Middle frontal gyrus (tissue), 1 donor: Measurements from ENCODE around the gene PAEP.
"Not testable (repeated sequence)": the region's sequence is repeated elsewhere in the genome, so short reads cannot be mapped to it uniquely, and the experiment has no call there.

Experiments used
- DNase-seq: peaks from one replicate; pipeline ENCODE4 v3.0.0-alpha.2; 2015; ENCODE audit warnings: low spot score; ENCODE audit errors: extremely low spot score

The PAEP gene

DNA sequence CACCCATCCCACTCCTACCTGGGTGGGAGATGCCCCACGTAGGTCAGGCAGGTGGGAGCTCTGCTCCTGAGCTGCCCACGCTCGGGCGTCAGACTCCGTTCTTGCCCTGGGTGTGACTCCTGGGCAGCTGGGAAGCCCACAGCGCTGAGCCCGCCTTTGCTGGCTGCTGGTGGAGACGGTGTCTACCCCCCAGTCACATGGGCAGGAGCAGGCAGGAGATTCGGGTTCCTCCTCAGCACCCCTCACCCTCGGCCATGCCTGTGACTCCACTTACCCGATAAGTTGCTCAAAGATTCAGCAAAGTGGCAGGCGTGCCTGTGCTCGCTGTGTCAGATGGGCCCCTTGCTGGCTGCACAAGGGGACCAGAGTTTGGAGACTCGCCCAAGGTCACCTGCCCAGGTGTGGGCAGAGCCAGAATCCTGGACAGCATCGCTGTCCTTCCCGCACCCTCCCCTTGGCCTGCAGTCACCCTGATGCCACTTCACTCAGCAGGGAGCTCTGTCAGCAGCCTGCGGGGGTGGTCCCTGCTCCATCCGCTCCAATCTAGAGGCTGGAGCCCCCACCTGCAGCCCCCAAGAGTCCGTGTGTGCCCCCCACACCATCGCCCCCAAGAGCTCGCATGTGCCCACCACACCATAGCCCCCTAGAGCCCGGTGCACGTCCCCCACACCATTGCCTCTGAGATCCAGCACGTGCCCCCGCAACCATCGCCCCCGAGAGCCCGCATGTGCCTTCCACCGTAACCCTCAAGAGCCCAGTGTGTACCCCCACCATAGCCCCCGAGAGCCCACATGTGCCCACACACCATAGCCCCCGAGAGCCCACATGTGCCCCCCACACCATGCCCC is 36.1 kb upstream of the PAEP start:
- no peak for DNase-seq

DNA sequence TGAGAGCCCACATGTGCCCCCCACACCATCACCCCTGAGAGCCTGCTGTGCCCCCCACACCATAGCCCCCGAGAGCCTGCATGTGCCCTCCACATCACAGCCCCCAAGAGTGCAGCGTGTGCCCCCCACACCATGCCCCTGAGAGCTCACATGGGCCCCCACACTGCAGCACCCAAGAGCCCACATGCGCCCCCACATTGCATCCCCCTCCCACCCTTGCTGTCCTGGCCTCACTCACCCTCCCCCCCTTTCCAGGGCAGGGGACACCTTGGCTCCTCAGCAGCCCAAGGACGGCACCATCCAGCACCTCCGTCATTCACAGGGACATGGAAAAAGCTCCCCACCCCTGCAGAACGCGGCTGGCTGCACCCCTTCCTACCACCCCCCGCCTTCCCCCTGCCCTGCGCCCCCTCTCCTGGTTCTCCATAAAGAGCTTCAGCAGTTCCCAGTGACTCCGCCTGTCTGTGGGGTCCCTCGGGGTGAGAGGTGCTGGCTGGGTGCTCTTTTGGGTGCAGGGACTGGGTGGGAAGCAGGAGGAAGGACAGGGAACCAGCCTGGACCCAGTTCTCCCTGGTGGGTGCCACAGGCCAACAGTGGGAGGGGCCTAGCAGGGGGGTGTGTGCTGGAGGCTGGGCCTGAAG is 35.3 kb upstream of the PAEP start:
- no peak for DNase-seq

DNA sequence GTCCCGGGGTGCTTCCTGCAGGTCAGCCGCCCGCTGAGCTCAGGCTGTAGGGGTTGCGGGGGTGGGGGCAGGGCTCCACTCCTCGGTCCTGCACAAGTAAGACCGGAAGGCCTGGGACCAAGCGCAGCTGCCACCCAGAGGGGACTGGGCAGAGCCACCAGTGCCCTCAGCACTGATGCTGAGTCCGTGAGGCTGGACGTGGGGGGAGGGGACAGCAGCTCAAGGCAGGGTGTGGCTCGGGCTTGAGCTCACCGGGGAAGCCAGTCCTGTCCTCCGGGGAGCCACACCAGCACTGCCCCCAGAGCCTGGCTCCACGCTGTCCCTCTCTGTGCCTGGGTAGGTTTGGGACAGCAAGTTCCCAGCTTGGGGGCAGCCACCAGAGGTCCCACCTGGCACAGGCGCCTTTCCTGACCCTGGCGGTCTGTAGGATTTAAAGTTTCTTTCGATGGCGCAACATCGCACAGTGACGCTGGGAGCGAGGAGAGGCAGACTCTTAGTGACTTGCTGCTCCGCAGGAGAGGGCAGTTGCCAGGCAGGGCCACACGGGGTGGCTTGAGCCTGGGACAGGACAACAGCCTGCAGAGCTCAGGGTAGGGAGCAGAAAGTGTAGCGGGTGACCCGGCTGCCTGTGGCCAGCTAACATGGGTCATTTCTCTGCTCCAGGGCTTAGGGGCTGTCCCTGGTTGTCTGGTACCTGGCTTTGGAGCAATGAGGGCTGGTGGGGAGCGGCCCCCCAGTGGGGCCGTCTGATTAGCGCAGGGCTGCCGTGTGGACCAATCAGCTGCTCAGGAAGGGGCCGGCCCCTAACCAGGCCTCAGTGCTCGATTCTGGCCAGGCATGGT is 34.6 kb upstream of the PAEP start:
- no peak for DNase-seq

DNA sequence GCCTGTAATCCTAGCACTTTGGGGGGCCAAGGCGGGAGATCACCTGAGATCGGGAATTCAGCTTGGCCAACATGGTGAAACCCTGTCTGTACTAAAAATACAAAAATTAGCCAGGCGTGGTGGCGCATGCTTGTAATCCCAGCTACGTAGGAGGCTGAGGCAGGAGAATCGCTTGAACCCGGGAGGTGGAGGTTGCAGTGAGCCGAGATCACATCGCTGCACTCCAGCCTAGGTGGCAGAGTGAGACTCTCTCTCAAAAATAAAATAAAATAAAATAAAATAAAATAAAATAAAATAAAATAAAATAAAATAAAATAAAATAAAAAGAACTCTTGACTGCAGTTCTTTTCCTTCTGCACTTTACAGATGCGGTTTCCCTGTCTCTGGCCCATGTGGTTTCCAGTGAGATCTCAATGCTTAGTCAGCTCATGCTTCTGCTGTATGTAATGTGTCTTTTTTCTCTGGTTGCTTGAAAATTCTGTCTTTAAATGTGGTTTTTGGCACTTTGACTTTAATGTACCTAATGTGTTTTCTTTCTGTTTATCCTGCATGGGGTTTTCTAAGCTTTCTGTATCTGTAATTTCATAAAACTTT is 32.6 kb upstream of the PAEP start:
- DNase-seq = not testable (repeated sequence)

DNA sequence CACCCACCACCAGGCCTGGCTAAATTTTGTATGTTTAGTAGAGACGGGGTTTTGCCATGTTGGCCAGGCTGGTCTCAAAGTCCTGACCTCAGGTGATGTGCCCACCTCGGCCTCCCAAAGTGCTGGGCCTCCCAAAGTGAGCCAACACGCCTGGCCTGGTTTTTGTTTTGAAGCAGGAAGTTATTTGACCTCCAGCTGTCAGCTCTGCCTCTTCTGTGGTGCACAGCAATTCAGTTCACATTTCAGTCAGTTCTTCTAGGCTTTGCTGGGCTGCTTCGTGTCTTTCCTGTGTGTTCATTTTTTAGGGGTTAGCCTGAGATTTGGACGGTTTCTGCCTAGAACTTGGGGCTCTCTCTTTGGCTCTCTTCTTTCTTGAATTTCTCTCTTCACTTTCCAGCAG is 31.4 kb upstream of the PAEP start:
- no peak for DNase-seq

DNA sequence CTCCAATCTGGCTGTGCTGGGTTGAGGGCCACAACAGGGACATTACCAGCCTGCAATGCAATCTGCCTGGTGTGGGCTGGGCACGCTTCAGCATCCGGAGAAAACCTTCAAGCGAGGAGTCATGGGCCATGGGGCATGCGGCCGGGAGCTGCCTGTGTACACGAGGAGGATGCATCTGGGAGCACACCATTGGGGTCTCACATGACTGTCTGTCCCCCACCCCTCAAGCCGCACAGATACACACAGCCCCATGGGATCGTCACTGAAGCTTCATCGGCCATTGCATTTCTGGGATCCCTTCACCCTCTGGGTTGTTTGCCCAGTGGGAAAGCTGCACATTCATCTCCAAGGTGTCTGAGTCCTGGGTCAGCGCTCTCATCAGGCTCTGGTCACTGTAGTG is 30.5 kb upstream of the PAEP start:
- DNase-seq = no peak

DNA sequence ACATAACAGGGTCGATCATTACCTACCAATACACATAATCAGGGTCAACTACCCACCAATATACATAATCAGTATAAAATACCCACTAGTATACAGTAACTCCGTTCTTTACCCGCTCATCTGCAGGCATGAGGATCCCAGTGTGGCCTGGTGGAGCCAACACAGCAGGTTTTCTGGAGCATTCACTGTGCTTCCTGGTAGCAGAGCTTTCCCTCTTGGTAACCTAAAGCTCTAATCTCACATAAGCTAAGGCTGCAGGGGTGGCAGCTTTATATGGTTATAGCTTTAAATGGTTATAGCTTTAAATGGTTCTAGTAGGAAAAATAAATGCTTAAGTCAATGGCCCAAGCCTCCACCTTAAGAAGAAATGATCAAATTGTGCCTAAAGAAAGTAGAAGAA is 28.4 kb upstream of the PAEP start:
- no peak for DNase-seq

DNA sequence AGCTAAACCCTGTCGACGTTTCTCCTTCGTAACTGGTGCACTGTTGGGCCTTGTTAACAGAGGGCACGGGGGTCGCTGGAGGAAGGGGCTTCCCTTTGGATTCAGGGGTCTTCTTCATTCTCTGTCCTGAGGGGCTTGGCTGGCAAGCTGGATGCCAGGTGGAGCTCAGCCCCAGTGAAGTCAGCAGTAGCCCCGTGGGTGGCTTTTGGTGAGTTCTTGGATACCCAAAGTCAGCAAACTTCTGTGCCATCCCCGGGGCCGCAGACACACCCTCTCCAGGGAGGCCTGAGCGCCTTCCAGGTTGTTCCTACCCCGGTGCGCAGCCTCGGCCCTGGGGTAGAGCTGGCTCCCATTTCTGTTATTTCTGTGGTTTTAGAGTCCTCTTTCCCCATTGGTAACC is 27.9 kb upstream of the PAEP start:
- no peak for DNase-seq

DNA sequence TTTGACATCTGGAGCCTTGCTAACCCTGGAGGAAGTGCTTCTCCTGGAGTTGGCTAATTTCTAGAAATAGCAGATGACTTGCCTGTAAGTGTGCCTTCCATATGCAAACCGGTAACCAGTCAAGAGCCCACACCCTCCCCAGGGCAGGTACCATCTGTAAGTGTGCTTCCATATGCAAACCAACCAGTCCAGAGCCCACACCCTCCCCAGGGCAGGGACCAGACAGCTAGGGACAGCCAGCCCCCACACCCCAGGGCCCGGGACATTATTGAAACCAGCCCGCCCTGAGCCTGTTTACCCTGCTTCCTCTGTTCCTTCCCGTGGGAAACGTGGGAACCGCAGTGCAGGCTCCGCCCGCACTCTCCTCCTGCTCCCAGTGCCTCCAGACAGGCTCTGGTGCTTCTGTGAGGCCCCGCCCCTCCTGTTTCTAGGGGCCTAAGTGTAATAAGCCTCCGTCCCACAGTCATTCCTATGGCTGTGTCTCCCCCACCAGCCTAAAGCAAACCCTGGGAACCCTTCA is 27.3 kb upstream of the PAEP start:
- not testable (repeated sequence) for DNase-seq

DNA sequence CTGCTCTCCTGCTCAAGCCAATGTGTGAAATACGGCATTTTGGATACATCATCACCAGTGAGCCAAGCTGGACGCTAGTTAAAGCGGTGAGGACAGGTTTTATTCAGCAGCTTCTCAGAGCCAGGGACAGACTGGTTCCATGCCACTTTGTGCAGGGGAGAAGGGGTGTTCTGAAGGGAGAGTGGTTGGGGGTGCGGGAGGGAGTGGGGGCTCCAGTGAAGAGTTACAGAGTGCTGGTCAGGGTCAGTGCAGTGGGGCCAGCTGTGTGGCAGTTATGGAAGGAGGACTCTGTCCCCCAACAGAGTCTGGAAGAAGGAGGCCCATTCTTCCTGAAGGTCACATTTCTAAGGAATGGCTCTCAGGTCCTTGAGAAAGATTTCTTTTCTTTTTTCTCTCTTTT is 26.7 kb upstream of the PAEP start:
- DNase-seq = not testable (repeated sequence)

DNA sequence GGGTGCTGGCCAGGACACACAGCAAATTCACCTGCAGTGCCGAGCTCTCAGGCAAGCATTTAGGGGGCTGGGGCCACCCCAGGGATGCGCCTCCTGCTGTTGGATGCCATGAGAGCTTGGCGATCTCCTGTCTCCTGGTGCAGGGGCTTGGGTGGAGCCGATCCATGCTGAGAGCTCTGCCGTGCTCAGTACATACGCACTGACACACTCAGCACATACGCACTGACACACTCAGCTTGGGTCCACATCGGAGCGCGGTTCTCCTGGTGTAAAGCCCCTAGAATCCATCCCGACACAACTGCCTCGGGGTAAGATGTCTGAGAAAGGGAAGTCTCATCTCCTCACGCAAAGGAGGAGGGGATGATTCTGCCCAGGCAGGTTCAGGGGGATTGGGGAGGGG is 25.9 kb upstream of the PAEP start:
- DNase-seq = not testable (repeated sequence)

DNA sequence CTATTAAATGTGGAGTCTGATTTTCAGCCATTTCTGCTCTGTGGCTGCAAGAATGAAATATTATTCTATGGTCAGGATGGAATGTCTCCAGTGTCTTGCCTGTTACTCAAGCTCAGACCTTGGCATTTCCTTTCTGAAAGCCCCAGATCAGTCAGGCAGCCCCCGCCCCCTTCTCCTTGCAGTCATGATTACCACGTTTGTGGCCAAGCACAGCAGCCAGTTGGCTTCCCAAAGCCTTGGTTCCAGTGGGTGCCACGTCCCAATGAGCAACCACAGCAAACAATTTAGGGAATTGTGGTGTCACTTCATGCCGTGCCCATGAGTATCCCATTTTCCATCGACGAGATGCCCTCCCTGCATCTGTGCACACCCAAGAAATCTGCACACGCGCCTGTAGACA is 25.3 kb upstream of the PAEP start:
- DNase-seq = no peak

DNA sequence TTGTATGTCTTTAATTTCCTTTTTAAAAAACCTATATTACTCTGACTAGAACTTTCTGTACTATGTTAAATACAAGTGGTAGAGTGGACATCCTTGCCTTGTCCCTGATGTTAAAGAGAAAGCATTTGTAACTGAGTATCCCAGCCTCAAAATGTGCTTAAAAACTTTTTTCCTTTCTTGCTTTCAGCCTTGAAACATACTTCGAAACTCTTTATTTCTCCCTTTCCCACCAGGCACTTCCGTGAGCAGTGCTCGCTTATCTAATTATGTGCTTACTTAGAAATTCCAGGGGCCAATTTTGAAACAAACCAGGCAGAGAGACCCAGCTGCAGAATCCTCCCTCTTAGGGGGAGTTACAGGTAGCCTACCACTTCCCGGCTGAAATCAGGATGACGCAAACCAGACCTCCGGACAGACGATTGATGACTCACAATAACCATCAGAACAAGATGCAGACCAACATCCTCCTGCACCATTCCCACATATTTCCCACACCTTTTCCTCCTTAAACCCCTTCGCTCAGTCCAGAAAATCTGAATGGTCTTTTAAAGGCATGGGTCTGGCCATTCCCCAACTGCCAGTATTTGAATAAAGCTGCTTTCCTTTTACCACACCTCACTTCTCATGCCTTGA is 18.2 kb upstream of the PAEP start:
- not testable (repeated sequence) for DNase-seq

DNA sequence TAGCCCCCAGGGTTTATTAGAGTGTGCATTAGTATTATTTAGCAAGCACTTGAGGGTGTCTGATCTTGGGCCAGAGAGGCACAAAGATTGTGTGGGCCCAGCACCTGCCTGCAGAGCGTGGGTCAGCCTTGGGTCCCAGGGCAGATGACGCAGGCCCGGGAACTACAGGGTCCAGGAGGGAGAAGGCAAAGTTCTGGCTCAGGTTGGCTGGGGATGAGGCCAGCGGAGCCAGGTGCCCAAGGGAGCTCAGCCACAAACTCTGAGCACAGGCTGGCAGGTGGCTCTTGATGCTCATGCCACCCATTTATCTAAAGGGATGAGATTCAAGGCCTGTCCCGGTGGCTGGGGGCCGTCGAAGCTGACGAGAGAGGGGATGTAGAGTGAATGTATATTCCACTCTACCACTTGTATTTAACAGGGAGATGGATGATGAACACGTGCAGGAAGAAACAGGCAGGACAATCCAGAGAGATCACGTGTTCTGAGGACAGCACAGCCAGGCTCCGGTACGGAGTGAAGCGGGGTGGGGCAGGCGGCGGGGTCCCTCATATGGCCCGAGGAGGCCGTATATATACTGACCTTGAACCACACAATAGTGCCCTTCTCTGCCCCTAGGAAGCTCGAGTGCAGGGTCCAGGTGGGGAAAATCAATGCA is 16.4 kb upstream of the PAEP start:
- DNase-seq = no peak

DNA sequence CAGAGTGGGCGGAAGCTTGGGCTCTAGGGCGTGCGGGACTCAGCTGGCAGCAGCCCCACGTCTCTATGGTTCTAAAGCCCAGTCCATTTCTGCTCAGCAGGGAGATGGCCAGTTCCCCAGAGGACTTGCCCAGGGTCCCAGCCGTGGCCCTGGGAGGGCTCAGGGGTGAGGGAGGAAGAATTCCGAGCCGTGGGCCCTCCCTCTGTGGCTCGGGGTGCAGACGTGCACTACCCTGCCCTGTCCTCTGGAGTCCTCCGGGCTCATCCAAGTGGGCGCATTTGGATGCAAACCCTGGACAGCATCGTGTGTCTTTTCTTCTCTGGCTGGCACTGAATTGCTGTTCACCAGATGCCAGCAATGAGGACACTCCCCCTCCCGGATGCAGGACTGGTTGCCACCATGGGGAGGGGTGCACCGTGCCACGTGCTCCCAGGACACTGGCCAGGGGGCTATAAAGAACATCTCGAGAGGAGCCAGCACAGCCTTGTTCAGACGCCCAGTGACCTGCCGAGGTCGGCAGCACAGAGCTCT is 15.8 kb upstream of the PAEP start, which contains the start of gene OBP2A:
OBP2A (plus strand) TSS at position 481 of the 531 bp plus-strand sequence. CDS start 55 bp downstream, outside the sequence.
- not testable (repeated sequence) for DNase-seq

DNA sequence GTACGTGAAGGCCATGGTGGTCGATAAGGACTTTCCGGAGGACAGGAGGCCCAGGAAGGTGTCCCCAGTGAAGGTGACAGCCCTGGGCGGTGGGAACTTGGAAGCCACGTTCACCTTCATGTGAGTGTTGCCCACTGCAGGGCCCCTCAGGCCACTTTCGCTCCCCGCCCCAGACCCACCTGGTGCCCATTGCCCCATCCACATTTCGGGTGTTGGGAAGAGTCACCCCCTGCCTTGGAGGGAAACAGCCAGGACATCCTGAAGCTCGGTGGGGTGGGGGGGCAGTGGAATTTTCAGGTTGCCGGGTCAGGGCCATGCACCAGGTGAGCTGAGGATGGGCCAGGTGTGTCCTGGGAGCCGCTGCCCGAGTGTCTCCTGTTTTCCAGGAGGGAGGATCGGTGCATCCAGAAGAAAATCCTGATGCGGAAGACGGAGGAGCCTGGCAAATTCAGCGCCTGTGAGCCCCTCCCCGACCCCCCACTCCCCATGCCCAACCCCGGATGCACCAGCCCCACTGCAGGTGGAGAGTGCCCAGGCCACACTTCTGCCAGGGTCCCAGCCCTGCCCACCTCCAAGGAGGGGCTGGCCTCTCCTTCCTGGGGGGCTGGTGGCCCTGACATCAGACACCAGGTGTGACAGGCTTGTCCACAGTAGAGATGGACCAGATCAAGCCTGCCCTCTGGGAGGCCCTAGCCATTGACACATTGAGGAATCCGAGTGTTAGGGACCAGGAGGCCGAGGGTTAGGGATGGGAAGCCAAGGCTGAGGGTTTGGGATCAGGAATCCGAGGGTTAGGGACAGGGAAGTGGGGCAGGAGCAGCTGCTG is 14.6 kb upstream of the PAEP start:
- DNase-seq = not testable (repeated sequence)

DNA sequence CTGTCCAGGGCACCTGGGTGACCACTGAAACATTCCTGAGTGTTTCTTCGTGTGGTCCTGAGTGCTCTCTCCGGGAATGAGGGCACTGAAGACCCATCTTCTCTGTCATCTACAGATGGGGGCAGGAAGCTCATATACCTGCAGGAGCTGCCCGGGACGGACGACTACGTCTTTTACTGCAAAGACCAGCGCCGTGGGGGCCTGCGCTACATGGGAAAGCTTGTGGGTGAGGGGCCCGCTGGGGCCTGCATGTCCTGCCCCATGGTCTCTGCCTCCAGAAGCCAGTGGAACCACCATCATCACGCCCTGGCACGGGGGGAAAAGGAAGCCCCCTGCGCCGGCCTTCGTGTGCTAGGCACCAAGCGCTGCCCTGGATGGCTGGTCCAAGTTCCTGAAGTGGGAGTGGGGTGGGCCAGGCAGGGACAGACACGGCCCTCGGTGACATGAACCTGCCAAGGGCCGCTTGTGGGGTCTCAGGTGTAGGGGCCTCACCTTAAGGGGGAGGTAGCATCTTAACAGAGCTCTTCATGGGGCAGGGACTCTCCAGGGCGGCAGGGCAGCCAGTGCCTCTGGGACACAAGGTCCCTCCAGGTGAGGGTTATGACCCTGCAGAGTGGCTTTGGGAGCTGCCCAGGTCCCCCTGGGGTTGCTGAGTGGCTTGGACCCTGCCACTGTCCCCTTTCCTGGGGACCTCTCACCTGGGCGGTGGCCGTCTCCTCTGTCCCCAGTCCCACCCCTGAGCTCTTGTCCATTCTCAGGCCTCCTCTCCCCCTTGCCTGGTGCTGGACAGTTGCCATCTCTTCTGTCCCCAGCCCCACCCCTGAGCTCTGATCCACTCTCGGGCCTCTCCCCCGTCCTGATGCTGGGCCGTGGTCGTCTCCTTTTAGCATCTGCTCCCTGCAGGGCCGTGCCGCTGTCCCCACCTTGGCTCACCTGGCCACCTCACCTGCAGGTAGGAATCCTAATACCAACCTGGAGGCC is 13.5 kb upstream of the PAEP start:
- no peak for DNase-seq
